ENCODE data around the gene DRC3. TPM values are rescaled to one million over a fixed set of nuclear protein-coding genes. Genes with fewer than 3 reads are reported as not detected.

DRC3 gene
- total and polyA plus RNA-seq, 7 donors: 0.39 to 1.8 (median 0.69) TPM

DNA sequence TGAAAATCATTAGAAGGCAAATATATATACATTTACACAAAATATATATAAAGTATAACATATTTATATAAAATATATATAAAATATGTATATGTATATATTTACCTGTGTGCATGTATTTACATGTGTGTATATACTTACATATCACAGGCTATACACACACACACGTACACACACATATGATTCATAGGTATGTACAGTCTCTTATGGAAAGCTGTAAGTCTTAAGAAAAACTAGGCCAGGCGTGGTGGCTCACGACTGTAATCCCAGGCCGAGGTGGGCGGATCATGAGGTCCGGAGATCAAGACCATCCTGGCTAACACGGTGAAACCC is 15.1 kb upstream of the DRC3 start:
- H3K36me3 ChIP-seq (ENCODE audit: insufficient read depth in 1 of 2, low read depth in 1 of 2): no peaks in the 10 kb centered on the region
- ATAC-seq (peak in 1 of 4 donors; percentile 5), DNase-seq (no peak)
- H3K4me3 ChIP-seq: no peak overlapping the region
- intact Hi-C loops (cut with DNase I): no loop called here
- no peak for TF ChIP-seq CTCF (IDR thresholded peaks at IDR 0.05)
- no peaks in the 10 kb centered on the region for H3K27me3 ChIP-seq (ENCODE audit: insufficient read depth in 3 of 3, low read length in 2 of 3)
- no peaks in the 10 kb centered on the region for H3K9me3 ChIP-seq
- peak overlapping the region; percentile 71 for H3K27ac ChIP-seq
- H3K4me1 ChIP-seq: peaks cover 41% of the 10 kb centered on the region
- 89 to 90% (median 90%) methylated on average over 7 of the region's 7 CpGs for WGBS, 3 donors

DNA sequence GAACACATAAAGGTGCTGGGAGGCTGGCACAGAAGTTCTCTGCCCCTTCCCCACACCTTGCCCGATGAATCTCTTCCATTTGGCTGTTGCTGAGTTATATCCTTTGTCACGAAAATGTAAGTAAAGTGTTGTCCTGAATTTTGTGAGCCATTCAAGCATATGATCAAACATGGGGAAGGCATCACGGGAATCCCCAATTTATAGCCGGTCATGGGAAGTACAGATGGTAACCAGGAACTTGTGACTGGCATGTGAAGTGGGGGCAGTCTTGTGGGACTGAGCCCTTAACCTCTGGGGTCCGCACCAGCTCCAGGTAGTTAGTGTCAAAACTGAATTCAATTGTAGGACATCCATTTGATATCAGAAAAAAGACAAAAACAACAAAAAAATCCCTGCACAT is 13.7 kb upstream of the DRC3 start:
- no peak for TF ChIP-seq CTCF (IDR thresholded peaks at IDR 0.05)
- DNase-seq (no peak), ATAC-seq (no peak)
- Histone ChIP-seq H3K27me3 (ENCODE audit: insufficient read depth in 3 of 3, low read length in 2 of 3) (no peaks in the 10 kb centered on the region), H3K27ac (peak overlapping the region; percentile 71), H3K4me1 (peaks cover 48% of the 10 kb centered on the region), H3K9me3 (no peaks in the 10 kb centered on the region), H3K36me3 (ENCODE audit: insufficient read depth in 1 of 2, low read depth in 1 of 2) (no peaks in the 10 kb centered on the region), H3K4me3 (peak overlapping the region; percentile 35)
- WGBS, 3 donors: 66 to 77% (median 67%) methylated on average over 5 of the region's 5 CpGs
- intact Hi-C loops (cut with DNase I): no loop called here

- DNase-seq (no peak), ATAC-seq (no peak)
- H3K27ac ChIP-seq: peak overlapping the region; percentile 71
- TF ChIP-seq CTCF (IDR thresholded peaks at IDR 0.05): no peak
- H3K4me1 ChIP-seq: peaks cover 56% of the 10 kb centered on the region
- peak overlapping the region; percentile 35 for H3K4me3 ChIP-seq
- WGBS, 3 donors: 22 to 35% (median 24%) methylated on average over 7 of the region's 7 CpGs
- intact Hi-C loops (cut with DNase I): no loop called here
- no peaks in the 10 kb centered on the region for H3K27me3 ChIP-seq (ENCODE audit: insufficient read depth in 3 of 3, low read length in 2 of 3)
- no peaks in the 10 kb centered on the region for H3K36me3 ChIP-seq (ENCODE audit: insufficient read depth in 1 of 2, low read depth in 1 of 2)
- no peaks in the 10 kb centered on the region for H3K9me3 ChIP-seq
These were observed 12.9 kb upstream of the DRC3 start for GRCh38 chr17:17959520-17960361.

DNA sequence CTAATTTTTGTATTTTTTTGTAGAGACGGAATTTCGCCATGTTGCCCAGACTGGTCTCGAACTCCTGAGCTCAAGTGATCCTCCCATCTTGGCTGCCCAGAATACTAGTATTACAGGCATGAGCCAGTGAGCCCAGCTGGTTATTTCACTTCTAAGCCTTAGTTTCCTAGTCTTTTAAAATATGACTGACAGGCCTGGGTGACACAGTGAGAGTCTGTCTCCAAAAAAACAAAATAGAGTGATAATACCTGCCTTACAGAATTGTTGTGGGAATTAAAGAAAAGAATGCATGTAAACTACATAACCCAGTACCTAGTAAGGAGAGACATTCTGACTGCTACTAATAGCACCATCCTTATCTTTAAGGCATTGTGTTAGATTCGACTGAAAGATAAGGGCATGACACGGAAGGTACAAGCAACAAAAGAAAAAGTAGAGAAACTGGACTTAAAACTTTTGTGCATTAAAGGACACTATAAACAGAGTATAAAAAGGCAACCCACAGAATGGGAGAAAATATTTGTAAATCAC is 12.1 kb upstream of the DRC3 start:
- DNase-seq (no peak), ATAC-seq (no peak)
- Histone ChIP-seq H3K4me1 (peaks cover 62% of the 10 kb centered on the region), H3K27me3 (ENCODE audit: insufficient read depth in 3 of 3, low read length in 2 of 3) (no peaks in the 10 kb centered on the region), H3K9me3 (no peaks in the 10 kb centered on the region), H3K4me3 (no peak overlapping the region), H3K36me3 (ENCODE audit: insufficient read depth in 1 of 2, low read depth in 1 of 2) (no peaks in the 10 kb centered on the region), H3K27ac (no peak overlapping the region)
- no peak for TF ChIP-seq CTCF (IDR thresholded peaks at IDR 0.05)
- intact Hi-C loops (cut with DNase I): no loop called here
- WGBS, 3 donors: 74 to 84% (median 74%) methylated on average over 5 of the region's 5 CpGs
